Omental fat pad (tissue), 4 donors: ENCODE results near the gene ITPRID2. TPM values are rescaled to one million over a fixed set of nuclear protein-coding genes. Genes with fewer than 3 reads are reported as not detected.

Experiments
- ATAC-seq: fragments of 150-250 bp; one replicate; pipeline ENCODE4 v1.9.1; 2016; ENCODE audit warnings: mild to moderate bottlenecking, moderate library complexity; ENCODE audit not compliant: low FRiP score
- DNase-seq: peaks from one replicate; pipeline ENCODE4 v3.0.0-alpha.2; 2019; ENCODE audit warnings: low spot score
- total RNA-seq, 4 donors: library from RNA; depleted of rRNA; stranded (reverse); fragments of >200 nt; gene quantifications; one replicate each; pipeline ENCODE4 v1.1.0, GENCODE V29; 2016
- TF ChIP-seq, protein P1 (sequence below), 3 donors: fragments of 450-650 bp; IDR thresholded peaks; one replicate each; pipeline ENCODE4 v1.5.1; 2016 to 2017; ENCODE audit warnings: antibody characterized with exemption in 3 of 3, mild to moderate bottlenecking in 3 of 3, moderate library complexity in 2 of 3

The ITPRID2 gene
- total RNA-seq, 4 donors from 2014 or later = 54.7 to 94.6 (median 70.6) TPM

DNA sequence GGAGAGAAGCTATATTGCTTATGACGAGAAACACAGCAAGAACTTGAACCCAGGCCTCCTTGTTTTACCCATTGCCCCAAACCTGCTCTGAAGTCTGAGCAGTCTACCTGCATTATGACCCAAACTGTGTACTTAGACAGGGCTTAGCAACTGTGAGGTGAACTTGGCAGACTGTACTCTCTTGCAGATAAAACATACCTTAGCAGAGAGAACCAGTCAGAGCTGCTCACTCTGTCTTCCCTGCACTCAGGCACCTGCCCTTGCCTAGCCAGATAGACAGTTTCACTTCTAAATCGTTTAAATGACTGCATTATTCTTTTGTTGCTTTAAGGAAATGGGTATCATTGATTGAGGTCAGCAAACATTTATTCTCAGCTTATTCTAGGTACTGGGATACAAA lies 20.3 kb downstream of the ITPRID2 start:
- ATAC-seq (no peak), DNase-seq (no peak)
- TF ChIP-seq, protein P1, sequence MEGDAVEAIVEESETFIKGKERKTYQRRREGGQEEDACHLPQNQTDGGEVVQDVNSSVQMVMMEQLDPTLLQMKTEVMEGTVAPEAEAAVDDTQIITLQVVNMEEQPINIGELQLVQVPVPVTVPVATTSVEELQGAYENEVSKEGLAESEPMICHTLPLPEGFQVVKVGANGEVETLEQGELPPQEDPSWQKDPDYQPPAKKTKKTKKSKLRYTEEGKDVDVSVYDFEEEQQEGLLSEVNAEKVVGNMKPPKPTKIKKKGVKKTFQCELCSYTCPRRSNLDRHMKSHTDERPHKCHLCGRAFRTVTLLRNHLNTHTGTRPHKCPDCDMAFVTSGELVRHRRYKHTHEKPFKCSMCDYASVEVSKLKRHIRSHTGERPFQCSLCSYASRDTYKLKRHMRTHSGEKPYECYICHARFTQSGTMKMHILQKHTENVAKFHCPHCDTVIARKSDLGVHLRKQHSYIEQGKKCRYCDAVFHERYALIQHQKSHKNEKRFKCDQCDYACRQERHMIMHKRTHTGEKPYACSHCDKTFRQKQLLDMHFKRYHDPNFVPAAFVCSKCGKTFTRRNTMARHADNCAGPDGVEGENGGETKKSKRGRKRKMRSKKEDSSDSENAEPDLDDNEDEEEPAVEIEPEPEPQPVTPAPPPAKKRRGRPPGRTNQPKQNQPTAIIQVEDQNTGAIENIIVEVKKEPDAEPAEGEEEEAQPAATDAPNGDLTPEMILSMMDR (IDR thresholded peaks at IDR 0.05) = no peak

DNA sequence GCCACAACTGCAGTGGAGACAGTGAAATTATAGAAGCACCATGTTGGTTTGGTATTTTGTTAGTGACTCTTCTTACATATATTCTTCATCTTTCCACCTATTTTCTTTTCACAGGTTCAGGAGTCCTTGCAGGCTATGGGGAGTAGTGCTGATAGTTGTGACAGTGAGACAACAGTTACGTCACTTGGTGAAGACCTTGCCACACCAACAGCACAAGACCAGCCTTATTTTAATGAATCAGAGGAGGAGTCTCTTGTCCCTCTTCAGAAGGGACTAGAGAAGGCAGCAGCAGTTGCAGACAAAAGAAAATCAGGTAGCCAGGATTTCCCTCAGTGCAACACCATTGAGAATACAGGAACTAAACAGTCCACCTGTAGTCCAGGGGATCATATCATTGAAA lies 23.6 kb downstream of the ITPRID2 start:
- DNase-seq (no peak), ATAC-seq (no peak)
- TF ChIP-seq, protein P1 (IDR thresholded peaks at IDR 0.05) = no peak

DNA sequence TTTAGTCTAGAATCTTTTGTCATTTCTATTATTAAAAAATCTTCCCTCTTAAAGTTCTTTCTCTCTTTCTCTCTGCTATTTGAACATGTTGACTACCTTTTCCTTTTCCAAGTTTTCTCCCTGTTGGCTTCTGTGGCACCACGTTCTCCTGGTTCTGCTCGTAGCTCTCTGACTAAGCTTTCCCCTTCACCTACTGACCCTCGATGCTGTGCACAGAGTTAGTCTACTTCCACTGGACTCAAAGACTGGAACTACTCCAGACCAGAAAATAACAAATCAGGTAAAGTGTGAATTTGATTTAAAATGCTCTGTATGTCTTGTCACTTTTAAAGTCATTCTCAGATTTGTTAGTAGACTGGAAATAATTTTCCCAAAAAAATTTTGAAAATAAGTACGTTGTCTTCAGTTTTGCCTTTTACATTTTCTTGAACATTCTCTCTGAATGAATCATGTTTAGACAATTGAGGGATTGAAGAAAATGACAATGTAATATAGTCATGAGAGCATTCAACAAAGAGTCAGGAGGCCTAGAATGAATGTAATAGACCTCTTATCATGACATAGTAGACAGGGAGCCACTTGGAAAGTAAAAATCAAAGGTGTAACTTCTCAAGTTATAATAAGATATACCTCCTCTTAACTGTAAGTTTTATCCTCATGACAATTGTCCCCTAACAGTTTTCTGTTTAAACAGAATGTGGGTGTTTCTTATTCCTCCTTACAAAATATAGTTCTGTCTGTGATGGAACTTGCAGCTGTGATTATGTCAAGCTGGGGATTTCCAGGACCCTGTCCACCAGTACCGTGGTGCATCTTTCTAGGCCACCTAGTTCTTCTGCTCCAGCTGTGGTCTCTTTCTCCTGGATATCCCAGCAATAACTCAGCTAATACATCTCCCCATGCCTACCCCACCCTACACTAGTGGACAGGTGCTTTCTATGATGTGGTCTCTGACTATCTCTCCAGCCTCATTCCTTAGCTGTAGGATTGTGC lies 25.5 kb downstream of the ITPRID2 start:
- ATAC-seq (no peak), DNase-seq (no peak)
- TF ChIP-seq, protein P1 (IDR thresholded peaks at IDR 0.05) = no peak

DNA sequence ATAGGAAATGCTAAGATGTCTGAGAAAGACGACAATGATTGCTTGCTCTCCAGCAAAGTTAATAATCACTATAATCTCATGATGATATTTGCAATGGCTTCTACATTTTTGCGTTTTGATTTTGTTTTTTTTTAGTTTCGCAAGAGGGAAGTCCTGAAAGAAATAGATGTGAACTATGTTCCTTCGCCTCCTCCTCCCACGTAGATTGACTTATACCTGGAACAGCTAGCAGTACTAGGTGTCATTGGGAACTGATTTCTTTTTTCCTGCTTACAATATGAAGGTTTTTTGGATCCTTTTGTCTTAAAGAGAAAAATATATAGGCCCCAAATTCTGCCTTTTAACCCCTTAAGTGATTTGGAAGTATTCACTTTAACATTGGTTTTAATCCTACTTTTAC lies 26.7 kb downstream of the ITPRID2 start:
- TF ChIP-seq, protein P1 (IDR thresholded peaks at IDR 0.05) = no peak
- DNase-seq = no peak
- ATAC-seq = no peak

DNA sequence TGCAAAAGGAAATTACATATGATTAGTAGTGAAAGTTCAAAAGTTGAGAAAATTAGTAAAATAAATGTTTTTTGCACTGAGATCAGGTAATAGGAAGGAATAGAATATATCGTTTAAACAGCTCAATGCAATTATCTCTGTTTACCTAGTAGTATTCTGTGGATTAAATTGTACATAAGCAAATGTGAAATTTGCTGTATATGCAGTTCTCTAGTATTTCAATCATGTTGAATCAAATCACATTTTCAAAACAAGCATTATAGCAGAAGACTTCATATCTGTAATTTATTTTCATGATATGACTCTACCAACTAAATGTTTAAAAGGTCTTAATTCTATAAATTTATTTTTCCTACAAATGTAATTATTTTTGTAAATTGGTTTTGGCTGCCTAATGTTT lies 31.6 kb downstream of the ITPRID2 start:
- TF ChIP-seq, protein P1 (IDR thresholded peaks at IDR 0.05) = no peak
- DNase-seq (no peak), ATAC-seq (no peak)

DNA sequence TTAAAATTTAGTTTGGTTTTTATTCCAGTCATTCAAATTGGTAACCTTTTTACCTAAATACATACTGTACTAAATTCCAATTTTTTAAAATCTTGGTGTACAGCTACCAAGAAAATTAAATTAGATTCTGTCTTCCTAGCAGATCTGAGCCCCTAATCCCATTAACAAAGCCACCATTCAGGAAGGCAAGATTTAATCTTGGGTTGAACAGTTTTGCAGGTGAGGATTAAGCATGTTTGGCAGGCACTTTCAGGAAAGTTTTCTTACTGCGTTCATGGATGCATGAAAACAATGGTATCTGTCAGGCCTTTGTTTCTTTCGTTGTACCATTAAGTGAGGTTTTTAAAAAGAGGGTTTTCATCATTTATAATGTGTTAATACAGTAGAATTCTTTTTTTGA lies 32.8 kb downstream of the ITPRID2 start:
- TF ChIP-seq, protein P1 (IDR thresholded peaks at IDR 0.05) = no peak
- no peak for ATAC-seq
- no peak for DNase-seq

DNA sequence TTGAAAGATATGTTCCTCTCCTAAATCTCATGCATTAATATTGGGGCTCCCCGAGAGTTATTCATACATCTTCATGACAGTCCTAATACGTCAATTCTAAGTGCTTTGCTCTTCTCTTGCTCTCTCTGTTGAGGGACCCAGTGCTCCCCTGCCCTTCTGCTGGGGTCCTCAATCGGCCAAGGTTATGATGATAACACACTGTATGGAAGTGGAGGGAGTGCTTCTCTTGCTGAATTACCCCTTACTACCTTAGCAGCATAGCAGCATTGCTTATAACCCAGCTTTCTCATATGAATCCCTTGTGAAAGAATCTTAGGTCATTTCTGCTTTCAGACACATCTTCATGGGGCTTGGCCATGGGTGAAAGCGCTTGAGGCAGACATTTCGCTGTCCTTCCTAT lies 43.2 kb downstream of the ITPRID2 start:
- TF ChIP-seq, protein P1 (IDR thresholded peaks at IDR 0.05) = no peak
- DNase-seq (no peak), ATAC-seq (no peak)
